Myocyte (in vitro differentiated cells): ENCODE data around the gene SYNPR. TPM values are rescaled to one million over a fixed set of nuclear protein-coding genes. Genes with fewer than 3 reads are reported as not detected.
A peak's percentile ranks its signal among the peaks of the same experiment; 100 is the strongest.
"Not testable (repeated sequence)": the region's sequence is repeated elsewhere in the genome, so short reads cannot be mapped to it uniquely, and the experiment has no call there.

Source experiments
- DNase-seq: peaks from one replicate; pipeline ENCODE4 v3.0.0-alpha.2; 2012; ENCODE audit warnings: low read depth
- total RNA-seq: library from RNA; depleted of rRNA; stranded (reverse); fragments of >200 nt; gene quantifications from 2 replicates; pipeline ENCODE4 v1.2.3, GENCODE V29; 2014

Gene SYNPR
- total RNA-seq, 1 donor from 2014 or later = not detected

DNA sequence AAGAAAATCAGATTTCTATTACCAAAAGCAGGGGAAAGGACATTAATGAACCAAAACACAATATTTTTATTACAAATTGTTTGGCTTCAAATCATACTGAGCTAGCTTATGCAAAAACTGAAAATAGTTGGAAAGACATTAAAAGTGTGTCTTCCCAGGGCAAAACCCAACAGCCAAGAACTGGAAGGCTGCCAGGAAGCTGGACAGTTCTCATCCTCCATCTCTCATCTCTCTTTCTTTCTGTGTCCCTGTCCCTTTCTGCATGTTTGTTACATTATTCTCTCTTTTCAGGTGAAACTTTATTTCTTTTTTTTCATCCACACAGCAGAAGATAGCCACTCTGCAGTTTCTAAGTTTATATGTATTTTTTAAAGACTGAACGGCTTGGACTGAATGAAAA is 333.3 kb downstream of the SYNPR start:
- DNase-seq = peak; percentile 3

DNA sequence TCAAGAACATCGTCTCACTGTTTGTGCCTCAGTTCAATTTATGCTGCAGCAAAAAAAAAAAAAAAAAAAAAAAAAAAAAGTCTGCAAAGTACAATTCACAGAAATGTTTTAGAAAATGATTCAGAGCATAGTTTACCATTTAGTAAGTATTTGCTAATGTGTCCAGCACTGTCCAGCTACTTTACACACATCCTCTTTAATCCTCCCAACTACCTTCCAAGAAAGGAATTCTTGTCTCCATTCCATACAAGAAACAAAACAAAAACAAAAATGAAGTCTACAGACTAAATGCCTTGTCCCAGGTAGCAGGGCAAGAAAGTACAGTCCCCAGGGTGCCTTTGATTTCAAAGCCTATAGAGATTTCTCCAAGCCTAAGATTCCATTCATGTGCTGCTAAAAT is 335.5 kb downstream of the SYNPR start:
- DNase-seq = no peak

DNA sequence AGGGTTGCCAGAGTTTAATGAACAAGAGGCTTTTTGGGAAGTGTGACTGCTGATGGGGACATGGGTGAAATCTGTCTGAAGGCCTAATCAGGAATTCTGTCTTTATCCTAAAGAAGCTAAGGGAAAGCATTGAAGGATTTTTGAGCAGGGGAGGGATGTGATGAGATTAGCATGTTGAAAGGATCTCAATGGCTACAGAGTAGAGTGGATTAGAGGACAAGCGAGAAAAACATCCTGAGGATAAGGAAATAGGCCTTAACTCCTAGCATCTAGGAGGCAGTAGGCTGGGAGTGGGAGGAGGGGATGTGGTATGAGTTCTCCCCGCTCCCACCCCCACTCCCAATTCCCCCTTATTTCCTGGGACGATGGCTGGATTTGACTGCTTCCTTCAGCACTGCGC is 339.3 kb downstream of the SYNPR start:
- DNase-seq = no peak

DNA sequence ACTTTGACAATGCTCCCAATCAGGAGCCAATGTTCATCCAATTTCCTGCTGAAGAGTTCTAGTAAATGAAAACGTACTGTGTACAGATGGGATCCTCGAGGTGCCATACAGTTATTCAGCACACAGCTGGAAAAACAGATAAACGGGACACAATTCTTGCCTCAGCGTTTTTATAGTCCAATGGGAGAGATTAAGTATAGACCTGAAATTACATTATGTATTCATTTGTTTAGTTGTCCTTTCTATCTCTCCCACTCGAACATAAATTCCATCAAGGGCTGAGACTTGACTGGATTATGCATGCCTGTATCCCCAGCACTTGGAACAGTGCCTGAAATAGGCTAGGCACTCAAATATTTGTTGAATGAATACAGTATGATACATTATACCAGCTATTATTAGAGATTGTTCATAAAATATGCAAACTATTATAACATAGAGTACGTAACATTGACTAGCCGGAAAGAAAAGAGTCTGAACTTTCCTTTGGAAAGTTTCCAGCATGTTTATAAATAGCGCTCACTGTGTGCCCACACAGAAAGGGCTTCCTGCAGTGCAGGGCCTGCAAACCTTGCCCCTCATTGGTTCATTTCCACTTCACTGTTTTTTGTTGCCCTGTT is 346.9 kb downstream of the SYNPR start:
- peak; percentile 55 for DNase-seq

DNA sequence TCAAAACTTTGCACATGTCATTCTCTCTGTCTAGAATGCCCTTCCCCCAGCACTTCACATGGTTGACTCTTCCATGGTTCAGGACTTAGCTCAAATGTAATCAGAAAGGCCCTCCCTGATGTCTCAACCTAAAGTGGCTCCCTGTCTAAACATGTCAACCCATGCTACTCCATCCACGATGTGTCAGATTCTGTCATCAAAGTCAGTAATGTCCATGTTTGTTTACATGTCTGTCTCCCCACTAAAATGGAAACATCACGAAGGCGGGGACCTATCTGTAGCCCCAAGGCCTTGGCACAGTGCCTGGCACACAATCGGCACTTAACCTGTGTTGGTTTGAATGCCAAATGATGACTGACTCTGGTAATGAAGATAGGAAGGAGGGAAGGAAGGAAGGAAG is 353.6 kb downstream of the SYNPR start:
- no peak for DNase-seq

DNA sequence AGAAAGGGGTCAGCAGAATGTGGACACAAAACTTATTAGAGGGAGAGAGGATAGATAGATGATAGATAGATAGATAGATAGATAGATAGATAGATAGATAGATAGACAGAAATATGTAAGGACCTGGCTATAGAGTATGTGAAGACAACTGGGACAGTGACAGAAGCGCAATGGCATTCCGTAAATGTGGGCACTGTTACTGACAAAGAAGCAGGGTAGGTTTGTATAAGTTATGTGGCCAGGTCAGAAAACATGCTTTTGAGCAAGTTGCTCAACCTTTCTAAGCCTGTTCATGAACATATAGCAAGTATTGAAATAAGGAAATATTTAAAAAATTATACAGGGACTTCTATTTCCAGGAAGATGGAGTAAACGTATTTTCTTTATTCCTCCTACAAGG is 357.1 kb downstream of the SYNPR start:
- no peak for DNase-seq

DNA sequence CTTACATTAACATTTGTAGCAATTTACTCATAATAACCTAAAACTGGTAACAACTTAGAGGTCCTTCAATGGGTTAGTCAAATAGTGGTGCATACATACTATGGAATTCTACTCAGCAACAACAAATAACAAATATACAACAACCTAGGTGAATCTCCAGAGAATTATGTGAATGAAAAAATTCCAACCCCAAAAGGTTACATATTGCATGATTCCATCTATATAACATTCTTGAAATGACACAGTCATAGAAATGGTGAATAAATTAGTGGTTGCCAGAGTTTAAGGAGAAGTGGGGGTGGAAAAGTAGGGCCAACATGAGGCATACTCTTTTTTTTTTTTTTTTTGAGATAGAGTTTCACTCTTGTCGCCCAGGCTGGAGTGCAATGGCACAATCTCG is 361.7 kb downstream of the SYNPR start:
- DNase-seq = no peak

DNA sequence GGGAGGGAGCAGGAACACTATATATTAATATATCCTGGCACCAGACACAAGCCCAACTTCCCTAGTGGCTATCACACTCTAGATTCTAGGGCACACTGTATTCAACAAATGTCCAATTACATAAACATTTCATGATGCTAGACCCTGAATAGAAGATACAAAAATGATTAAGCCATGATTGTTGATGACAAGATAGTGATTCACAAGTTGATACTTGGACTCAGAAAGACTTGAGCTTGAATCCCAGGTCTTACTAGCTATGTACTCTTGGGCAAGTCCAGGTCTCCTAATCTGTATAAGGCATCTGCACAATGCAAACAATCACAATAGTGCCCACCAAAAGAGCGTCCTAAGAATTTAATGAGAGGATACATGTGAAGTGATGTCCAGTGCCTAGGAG is 364.4 kb downstream of the SYNPR start:
- DNase-seq = no peak

DNA sequence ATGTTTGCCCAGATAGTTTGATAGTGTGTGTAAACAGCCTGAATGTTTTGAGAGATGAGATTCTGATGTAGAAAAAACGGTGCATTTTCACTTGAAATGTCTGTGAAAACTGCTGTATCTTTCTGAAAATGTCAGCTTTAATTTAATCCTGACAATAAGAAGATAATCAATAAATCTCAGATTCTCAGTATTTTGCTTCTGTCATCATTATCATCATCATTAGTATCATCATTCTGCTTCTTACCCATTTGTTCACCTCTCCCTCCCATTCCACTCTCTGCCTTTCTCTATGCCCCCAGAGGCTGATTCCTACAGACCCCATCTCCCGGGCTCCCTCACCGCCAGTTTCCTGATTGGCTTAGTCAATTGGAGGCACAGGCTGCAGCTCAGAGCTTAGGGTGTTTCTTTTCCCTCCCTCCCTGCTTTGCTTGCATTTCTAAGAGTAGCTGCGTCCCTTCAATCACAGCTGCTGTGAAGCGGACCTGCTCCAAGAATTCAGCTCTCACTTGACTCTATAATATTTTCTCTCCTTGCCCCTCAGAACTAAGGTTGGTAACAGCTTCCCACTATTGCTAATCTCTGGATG is 366.2 kb downstream of the SYNPR start:
- DNase-seq = no peak

DNA sequence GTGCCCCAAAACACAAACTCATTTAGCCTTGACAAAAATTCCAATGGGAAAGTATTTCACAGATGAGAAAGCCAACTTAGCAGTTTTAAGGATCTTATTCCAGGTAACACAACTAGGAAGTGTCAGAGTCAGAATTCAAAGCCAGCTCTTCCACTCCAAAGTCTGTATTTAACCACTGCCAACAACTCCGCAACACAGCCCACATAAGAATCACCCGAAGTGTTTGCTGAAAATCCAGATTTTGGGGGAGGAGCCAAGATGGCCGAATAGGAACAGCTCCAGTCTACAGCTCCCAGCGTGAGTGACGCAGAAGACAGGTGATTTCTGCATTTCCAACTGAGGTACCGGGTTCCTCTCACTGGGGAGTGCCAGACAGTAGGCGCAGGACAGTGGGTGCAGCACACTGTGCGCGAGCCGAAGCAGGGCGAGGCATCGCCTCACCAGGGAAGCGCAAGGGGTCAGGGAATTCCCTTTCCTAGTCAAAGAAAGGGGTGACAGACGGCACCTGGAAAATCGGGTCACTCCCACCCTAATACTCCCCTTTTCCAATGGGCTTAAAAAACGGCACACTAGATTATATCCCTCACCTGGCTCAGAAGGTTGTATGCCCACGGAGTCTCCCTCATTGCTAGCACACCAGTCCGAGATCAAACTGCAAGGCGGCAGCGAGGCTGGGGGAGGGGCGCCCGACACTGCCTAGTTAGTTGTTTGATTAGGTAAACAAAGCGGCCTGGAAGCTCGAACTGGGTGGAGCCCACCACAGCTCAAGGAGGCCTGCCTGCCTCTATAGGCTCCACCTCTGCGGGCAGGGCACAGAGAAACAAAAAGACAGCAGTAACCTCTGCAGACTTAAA is 367.0 kb downstream of the SYNPR start:
- DNase-seq = not testable (repeated sequence)

DNA sequence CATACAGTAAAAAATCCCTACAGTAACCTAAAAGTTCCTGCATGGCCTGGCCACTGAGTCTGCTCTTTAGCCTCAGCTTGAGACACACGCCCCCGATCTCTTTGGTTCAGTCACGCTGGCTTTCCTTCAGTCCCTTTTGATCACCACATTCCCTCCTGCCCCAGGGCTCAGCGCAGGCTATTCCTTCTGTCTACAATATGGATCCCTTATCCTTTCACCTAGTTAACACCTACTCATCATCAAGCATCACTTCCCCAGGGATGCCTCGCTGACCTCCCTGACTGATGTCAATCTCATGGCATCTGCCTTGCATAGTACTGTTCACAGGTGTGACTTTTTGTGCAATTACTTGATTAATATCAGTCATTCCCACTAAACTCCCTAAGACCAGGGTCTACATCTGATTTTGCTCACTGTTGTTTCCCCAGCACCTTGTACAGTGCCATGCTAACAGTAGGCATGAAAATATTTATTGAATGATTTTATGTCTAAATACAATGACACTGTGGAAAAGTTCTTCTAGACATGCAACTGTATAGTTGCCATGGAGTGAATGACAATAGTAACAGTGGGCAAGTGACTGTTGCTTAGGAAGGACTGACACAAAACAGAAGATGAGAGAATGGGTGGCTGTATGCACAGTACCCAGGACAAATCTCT is 374.1 kb downstream of the SYNPR start, which contains the start of gene SNTN:
SNTN (plus strand) TSS at position 610 of the 660 bp plus-strand sequence; CDS start at position 623, 13 bp downstream.
- DNase-seq = no peak

DNA sequence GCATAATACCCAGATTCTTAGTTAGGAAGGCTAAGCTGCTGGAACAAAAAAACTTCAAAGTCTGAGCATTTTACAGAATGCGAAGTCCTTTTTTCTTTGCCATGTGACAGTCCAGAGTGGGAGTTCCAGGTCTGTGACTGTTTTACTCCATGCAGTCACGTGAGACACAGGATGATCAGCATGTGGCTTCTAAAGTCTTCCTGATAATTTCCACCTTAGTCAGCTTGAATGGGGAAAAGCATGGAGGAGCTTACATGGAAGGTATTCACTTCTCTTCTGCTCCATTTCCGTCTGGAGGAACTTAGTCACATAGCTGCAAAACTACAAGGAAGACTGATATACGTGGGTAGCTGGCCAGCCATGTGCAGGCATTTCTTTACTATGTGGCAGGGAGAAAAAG is 376.1 kb downstream of the SYNPR start:
- no peak for DNase-seq

DNA sequence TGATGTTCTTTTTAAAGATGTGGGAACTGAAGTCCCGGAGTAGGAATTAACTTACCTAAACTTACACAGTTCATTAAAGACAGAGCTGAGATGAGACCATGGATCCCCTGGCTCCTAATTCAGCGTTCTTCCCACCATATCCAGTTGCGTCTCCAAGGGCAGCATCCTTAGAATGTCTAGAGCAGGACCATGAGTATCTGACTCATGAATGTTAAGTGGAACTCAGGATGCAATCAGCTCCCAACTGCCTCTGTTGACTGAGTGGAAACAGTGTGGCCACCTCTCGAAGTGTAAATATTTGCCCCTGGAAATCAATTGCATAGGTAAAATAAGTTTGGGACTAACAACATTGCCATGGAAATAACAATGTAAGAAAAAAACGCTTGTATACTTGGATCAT is 376.8 kb downstream of the SYNPR start:
- no peak for DNase-seq

DNA sequence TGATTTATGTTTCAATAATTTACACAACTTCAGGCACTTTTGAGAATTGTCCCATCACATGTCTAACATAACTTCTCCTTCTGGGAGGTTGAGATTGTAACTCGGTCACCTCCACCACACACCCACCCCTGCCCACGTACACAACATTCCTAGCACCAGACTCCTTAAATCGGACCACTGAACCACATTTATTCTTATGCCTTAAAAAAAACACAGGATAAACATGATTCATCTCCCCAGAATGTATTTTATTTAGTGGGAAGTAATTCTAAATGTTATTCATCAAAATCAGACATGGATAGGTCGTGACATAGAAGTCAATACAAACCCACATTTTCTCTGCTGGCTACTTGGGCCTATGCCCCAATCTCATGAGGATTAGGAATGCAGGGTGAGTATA is 377.4 kb downstream of the SYNPR start:
- DNase-seq = no peak

DNA sequence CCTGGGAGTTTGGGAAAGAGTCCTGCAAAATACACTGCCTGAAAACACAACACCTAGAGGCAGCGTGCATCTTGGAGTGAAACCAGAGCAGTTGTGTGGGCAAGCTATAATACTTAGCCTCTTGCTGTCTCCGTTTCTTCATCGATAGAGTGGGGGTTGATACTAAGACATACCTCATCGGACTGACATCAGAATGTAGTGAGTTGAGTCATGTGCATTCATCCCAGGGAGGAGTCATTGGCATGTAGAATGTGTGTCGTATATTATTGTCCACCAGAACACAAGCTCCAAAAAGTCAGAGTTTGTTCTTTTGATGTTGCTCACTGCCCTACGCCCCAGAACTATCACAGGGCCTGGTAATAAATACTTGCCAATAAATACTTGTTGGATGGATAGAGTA is 378.7 kb downstream of the SYNPR start:
- no peak for DNase-seq

DNA sequence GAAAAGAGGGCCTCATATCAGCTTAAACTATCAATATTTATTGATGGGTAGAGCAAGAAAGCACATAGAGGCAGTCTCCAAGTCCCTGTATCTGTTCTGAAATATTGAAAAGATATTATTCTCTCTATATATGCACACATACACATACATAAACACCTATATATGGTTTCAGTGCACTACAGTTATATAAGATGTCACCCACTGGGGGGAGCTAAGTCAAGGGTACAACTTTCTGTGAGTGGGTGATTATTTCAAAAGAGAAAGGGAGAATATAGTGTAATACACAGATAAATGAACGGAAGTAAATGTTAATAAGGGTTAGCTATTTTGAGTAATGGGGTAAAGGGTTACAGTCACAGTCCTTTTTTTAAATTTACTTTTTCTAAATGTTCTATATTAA is 383.1 kb downstream of the SYNPR start:
- DNase-seq = no peak

DNA sequence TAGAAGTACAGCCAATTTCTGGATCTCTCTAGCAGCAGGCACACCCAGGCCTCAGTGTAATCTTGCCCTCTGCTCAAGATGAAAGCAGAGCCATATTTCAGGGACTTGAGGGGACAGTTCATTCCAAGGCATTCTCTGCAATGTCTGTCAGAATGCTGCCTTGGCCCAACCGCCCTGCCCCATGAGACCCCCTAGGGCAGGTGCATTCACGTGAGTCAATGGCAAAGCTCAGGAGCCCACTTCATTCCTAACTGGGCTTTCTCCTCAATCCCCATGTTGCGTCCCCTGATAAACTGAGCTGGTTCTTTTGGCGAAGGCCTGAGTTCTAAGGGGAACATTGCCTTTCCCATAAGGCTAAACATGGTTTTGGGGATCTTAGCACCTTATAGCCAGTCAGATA is 383.9 kb downstream of the SYNPR start:
- DNase-seq = no peak

DNA sequence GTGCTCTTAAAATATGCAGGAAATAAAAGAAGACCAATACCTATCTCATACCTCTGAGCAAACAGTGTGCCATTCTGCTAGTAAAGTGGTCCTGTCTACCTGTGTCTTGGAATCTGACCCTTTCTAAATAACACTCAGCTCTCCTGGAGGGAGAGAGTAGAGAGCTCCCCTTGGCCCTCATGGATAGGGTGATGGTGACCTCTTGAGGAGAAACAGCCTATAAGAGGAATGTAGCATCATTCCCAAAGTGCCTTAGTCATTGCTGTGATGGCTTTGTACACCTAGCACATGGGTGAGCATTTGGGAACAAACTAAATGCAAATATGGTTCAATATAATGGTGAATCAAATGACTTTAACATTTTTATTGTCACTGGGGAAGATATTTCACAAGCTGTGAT is 384.4 kb downstream of the SYNPR start:
- DNase-seq = no peak
